HEK293T (cell line): ENCODE measurements around the gene AP5S1.

Experiments
- BHLHE40 ChIP-seq: fragments of 450-650 bp; IDR thresholded peaks from 2 replicates; pipeline ENCODE4 v1.6.1; 2016; ENCODE audit warnings: mild to moderate bottlenecking, moderate library complexity, borderline replicate concordance
- ELF4 ChIP-seq: fragments of 450-650 bp; IDR thresholded peaks from 2 replicates; pipeline ENCODE4 v1.6.1; 2017; ENCODE audit warnings: antibody characterized with exemption
- FOXA1 ChIP-seq: fragments of 450-650 bp; IDR thresholded peaks from 2 replicates; pipeline ENCODE4 v1.6.1; 2016; ENCODE audit warnings: mild to moderate bottlenecking
- FOXK2 ChIP-seq: fragments of 450-650 bp; IDR thresholded peaks from 2 replicates; pipeline ENCODE4 v1.6.1; 2016; ENCODE audit warnings: mild to moderate bottlenecking
- FOXM1 ChIP-seq: fragments of 450-650 bp; IDR thresholded peaks from 2 replicates; pipeline ENCODE4 v1.6.1; 2017; ENCODE audit warnings: mild to moderate bottlenecking, borderline replicate concordance
- L3MBTL2 ChIP-seq: fragments of 450-650 bp; conservative IDR thresholded peaks from 2 replicates; pipeline ENCODE4 v1.6.1; 2016; ENCODE audit warnings: mild to moderate bottlenecking
- SP1 ChIP-seq: fragments of 450-650 bp; IDR thresholded peaks from 2 replicates; pipeline ENCODE4 v1.6.1; 2017
- SUZ12 ChIP-seq: fragments of 450-650 bp; IDR thresholded peaks from 2 replicates; pipeline ENCODE4 v1.6.1; 2016; ENCODE audit warnings: mild to moderate bottlenecking

- TF ChIP-seq SUZ12 (no peak), FOXM1 (no peak), ELF4 (no peak), FOXA1 (no peak), BHLHE40 (no peak), FOXK2 (no peak), SP1 (no peak), L3MBTL2 (no peak)
Measured at GRCh38 chr20:3784863-3785239, 35.5 kb upstream of the AP5S1 start.
